ENCODE results near the gene CTNND2.
"Not testable (repeated sequence)": the region's sequence is repeated elsewhere in the genome, so short reads cannot be mapped to it uniquely, and the experiment has no call there.

Gene CTNND2

DNA sequence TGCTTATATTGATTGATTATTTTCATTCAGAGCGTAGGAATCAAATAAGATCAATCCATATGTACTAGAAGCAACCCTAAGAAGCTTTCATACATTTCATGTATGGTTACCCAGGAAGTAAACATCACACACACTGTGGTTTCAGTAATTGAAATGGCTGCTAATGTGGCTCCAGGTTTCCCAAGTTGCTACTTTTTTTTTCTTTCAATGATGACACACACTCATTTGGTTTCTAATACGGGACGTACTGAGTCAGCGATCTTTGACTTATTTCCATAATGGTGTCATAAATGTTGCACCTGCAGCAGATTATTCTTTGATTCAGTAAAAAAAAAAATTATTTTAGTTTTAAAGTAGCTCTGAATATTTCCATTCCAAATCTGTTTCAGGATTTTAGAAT is 248.6 kb downstream of the CTNND2 start:
- DNase-seq: no peak

DNA sequence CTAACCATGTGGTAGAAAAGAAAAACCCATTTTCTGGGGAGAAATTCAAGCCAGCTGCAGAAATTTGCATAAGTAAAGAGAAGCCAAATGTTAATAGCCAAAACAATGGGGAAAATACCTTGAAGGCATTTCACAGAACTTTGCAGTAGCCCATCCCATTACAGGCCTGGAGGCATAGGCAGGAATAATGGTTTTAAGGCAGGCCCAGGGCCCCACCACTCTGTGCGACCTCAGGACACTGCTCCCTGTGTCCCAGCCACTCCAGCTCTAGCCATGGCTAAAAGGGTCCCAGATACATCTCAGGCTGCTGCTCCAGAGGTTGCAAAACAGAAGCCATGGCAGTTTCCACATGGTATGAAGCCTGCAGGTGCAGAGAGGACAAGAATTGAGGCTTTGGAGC is 253.3 kb downstream of the CTNND2 start:
- DNase-seq: no peak

DNA sequence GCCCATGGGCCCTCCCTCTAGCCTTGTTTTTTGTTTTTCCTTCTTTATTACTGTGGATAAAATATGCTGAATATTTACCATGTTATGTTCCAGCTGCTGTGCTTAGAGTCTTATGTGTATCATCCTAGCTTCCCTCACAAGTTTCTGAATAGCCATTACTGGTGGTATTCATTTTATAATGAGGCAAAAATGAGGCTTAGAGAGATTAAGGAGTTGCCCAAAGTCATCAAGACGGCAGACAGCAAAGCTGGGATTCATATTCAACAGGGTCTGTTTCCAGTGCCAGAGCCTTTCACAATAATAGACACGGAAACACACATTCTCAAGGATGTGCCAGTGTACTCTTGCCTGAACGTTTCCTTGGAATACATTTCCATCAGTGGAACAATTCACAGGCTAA is 258.1 kb downstream of the CTNND2 start:
- DNase-seq: no peak

DNA sequence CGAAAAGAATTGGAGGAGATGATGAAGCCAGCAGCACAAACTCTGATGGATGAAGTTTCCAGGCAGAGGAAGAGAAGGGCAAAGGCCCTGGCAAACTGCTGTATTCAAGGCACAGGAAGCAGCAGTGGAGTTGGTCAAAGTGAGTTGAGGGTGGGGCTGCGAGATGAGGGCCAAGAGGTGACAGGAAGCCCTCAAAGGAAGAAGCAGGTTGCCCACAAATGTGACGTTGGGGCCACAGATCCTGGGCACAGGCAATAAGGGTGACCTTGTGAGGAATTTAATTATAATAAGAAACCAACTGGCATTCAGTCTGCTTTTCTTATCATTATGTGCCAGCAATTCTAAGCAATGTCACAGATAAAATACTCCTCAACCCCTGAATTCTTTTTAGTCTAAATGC is 261.8 kb downstream of the CTNND2 start:
- no peak for DNase-seq

DNA sequence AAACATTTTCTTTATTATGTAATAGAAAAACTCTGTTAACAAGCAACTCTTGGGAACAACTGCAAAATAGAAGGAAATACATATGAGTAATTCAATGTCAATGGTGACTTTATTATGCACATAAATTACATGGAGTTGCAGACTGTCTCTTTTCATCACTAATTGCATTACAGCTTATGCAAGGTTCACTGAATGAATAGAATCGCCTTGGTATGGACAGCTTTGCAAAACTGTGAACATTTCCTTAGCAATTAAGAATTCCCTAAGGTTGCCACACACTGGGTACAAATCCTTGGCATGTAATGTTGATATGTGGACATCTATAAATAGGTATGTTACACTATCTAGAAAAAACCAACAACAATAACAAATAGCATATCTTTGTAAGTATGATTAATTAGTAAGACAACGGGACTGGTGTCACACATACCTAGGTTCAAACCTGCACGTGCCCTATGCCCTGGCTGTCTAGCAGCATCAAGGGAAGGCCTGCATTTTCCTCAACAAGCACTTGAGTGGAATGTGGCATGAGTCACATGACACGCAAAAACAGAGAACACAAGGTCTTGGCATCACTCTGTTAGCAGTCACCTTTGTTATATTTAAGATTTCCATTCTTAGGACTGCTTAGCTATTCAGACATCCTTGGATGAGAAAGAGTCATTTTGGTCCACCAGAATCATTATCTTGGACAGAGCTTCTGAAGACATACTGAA is 263.9 kb downstream of the CTNND2 start:
- no peak for DNase-seq

DNA sequence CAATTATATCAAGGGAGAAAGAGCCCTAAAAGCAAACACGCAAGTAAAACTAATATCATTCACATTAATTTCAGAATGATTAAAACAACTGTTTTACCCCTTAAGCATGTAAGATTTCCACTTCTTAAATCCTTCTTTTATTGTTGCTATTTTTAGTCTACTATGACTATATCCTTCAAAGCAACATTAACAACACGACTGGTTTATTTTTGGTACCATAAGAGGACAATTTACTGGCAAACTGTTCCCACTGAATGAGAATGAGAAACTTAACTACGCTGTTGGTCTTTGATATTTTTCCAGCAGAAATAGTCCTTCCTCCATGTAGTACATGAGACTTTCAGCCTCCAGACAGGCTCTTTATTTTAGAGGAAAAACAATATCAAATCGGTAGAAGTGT is 281.5 kb downstream of the CTNND2 start:
- no peak for DNase-seq

DNA sequence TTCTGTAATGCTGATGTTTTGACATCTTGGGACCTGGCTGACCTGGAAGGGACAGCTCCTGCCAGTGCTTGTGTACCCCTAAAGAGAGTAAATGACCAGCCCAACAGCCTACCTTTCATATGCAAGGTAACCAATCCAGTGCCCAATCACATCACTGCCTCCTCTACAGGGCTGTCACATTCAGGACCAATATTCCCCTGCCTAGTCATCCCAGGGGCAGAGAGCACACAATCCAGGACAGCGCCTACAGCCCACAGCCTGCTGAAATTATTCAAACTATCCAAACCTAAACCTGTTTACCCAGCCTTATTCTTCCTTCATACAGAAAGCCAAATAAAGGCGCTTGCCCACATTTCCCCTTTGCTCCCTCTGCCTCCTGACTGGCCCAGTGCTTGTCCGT is 284.1 kb downstream of the CTNND2 start:
- no peak for DNase-seq

DNA sequence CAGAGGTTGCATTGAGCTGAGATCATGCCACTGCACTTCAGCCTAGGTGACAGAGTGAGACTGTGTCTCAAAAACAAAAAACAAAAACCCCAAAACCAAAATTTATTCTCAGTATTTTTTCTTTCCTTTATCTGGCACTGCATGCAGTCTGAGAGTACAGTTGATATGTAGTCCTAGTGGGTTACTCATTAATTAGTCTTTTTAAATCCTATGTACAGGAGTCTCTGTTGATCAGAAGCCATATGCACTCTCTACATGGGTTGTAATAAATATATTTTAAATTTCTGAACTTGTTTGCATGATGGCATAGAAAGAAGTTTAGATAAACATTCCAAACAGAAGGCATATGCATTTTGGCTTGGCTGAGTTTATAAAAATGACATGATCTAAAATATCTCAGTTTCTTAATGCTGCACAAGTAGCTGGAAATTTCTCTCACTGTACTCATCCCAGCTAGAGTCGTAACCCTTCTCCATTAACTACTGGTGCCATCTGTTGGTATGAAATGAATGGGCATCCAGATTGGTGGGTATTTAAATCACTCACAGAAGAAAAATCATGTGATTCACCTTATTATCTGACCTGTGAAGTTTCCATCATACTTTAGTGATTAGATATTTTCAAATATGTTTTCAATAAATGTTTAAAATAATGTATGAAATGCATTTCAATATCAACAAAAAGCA is 284.8 kb downstream of the CTNND2 start:
- peak; percentile 62 for DNase-seq

DNA sequence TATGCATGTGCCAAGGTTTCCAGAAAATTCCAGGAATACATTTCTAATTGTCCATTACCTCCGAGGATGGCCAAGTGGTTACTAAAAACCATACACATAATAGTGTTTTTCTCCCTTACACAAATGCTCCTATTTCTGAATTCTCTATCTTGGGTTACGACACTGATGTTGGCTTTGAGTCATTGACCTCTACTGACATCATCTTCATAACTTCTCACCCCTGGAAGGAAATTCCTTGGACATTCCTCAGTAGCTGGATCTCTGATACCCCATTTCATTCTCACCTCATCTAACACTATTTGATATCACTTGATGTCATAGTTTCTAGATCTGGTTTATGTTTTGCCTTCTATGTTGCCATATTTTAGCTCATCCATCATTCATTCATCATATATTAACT is 287.2 kb downstream of the CTNND2 start:
- no peak for DNase-seq

DNA sequence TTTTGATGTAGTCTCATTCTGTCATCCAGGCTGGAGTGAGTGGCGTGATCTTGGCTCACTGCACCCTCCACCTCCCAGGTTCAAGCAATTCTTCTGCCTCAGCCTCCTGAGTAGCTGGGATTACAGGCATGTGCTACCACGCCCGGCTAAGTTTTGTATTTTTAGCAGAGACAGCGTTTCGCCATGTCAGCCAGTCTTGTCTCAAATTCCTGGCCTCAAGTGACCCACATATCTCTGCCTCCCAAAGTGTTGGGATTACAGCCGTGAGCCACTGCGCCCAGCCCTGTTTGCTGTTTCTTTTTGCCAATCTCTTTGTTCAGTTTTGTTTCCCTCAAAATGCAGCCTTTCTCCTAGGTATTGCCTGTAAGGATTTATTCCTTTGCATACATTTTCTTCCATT is 287.6 kb downstream of the CTNND2 start:
- DNase-seq: not testable (repeated sequence)

DNA sequence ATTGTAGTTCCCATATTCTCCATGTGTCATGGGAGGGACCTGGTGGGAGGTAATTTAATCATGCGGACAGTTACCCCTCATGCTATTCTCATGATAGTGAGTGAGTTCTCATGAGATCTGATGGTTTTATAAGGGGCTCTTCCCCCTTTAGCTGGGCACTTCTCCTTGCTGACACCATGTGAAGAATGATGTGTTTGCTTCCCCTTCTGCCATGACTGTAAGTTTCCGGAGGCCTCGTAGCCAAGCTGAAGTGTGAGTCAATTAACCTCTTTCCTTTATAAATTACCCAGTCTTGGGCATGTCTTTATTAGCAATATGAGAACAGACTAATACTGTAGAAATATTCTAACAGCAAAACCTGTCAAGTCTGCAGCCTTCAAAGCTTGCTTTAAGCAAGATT is 293.2 kb downstream of the CTNND2 start:
- no peak for DNase-seq

DNA sequence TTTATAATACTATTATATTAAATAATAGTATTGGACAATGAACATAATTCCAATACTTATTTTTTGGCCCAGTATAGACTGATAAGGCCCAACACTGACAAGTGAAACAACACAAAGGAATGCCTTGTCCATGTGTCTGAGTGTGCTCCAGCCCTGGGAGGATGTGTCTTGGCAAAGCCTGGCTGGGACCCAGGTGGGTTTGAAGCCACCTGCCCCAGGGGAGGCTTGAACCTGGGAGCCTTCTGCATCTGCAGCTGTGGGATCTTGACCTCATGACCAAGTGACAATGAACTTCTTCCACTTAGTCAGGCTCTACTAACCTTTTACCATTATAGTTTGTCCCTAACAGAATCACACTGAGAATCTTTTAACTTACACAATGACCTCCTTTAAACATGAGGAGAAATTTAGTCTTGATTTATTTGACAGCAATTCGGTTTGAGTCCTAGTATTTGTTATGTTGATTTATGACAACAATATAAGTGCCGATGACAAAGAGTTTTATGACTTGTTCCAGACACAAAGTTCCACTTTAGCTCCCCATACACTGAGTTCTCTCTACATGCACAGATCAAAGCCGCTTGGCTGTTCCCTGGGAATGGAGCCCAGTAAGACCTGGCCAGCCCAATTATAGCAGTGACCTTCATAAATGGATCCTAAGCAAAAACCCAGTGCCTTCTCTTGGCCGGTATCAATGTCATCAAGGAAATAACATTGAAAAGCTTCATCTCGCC is 294.5 kb downstream of the CTNND2 start:
- DNase-seq: no peak

DNA sequence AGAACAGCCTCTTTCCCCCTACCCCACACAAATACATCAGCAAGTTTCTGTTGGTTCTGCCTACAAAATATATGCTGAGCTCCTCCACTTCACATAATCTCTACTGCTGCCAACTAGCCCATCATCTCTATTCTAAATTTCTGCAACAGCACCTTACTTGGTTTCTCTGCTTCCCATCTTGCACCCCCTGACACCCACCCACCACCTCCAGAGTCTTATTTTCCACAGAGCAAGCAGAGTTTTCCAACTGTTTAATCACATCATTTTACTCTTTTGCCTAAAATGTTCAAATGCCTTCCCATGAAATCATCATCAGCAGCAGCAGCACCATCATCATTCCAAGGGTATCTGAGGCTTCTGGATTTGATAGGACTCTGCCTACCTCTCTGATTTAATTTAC is 295.7 kb downstream of the CTNND2 start:
- DNase-seq: no peak

DNA sequence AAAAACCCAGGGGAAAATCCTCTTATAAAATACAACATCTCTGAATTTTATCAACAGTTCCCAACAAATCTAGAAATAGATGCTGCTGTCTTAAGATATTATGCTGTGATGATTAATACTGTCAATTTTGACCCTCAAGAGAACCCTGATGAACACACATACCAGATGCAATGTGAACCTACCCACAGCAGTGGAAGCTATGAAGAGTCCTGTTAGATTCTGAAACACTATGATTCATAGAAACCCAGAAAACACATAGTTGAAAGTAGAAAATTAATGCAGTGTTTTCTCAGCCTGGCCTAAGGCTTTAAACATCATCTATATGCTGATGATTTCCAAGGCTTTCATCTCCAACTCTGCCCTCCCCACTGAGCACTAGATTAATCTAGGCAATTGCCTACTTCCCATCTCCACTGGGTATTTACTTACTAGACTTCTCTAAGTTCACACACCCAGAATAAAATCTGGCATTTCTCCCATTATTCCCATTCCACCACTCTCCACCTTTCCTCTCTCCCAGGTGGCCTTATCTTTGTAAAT is 296.2 kb downstream of the CTNND2 start:
- no peak for DNase-seq

DNA sequence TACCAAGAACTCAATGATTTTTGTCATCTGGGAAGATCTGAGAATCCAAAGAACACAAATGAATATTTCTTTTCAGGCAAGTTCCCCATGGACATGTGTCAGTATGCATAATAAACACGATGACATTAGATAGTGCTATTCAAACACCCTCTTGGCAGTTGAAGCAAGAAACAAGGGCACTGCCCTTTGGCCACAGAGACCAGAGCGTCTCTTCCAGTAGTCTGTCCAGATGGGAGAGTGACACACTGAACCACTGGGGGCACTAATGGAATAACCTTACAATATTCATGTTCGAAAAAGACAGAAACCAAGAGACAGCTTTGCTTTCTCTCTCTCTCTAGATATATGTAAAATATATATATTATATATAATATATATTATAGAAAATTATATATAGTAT is 301.9 kb downstream of the CTNND2 start:
- no peak for DNase-seq

DNA sequence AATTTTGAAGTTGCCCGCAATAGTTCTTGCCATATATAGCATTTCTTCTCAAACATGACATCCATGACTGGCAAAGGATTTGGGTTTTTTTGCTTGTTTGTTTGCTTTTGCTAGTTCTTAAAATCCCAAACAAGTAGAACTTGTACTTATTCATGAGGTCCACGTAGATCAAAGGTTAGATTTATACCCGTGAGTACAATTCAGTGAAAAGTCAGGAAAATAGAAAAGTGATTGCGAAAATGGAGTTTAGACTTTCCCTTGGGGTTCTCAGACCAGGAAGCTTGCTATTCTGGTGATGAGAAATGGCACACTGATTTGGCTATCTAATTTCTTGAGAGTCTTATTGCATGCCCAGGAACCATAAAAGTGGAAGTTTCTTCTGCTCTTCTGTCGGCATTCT is 304.7 kb downstream of the CTNND2 start:
- DNase-seq: no peak

DNA sequence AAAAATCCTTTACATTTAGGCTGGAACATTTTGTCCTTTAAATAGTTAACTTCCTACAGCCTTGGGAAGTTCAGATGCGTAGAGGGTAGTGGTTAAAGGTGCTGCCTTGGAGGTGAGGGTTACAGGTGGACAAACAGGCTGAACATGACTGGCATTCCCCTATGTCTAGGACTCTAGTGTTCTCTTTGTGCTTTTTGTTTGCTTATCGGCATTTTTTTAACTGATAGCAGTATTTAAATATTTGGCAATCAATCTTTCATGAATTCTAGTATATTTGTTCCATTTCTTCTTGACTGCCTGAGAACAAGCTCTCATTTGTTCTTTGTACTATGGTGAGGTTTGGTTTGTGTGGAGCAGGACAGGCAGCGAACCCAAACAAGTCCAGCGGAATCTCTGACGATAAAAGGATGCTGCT is 307.6 kb downstream of the CTNND2 start:
- no peak for DNase-seq

DNA sequence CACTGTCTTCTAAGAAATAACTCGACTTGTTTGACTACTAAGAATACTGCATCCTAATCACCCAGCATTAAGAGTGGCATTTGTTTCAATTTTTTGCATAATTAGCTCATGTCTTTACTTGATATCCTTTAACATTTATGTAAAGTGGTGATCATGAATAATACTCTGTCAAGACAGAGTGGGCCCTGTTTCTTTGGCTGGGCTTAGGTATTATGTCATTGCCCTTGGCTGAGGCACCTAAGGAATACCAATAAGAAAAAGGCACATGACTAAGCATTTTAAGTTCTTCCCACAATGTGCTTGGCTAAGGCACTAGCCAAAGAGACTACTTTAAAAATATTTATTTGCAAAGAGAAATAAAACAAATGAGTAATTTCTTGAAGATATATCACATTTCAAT is 308.1 kb downstream of the CTNND2 start:
- no peak for DNase-seq

DNA sequence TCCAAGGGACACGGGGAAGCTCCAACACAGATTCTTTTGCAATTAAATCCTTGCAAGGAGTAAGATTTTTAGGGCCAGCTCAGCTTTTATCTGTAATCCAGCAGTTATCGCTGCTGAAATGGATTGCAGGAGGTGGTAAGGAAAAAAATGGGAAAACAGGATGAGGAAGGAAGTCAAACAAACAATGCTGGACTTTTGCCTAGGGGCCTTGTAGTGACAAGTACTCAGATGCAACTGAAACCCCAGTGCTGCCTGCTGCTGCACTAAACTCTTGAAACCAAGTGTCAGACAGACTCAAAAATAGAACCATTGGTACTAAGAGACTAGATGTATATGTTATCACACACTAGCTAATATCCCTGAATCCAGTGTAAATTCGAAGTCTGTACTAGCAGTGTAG is 309.2 kb downstream of the CTNND2 start:
- no peak for DNase-seq

DNA sequence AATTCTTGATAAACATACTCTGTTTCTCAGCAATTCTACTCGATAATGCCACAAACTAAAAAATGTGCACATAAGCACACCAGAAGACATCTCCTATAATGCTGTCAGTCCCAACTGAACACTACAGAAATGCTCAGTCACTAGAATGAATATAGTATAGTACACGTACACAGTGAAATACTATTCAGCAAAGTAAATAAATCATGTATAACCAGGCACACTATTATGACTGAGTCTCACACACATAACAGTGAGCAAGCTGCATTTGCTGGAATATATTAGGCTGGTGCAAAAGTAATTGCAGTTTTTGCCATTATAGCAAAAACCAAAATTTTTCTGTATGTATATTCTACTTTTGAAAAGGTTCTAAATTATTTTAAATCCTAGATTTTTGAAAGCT is 310.2 kb downstream of the CTNND2 start:
- DNase-seq: no peak

DNA sequence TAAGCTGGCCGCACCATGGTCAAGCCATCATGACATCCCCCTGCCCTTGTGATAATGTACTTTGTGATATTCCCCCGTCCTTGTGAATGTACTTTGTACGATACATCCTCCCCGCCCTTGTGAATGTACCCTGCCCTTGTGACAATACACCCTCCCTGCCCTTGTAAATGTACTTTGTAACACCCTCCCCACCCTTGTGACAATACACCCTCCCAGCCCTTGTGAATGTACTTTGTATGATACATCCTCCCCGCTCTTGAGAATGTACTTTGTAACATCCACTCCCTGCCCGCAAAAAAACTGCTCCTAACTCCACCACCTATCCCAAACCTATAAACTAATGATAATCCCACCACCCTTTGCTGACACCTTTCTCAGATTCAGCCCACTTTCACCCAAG is 313.8 kb downstream of the CTNND2 start:
- DNase-seq: no peak

DNA sequence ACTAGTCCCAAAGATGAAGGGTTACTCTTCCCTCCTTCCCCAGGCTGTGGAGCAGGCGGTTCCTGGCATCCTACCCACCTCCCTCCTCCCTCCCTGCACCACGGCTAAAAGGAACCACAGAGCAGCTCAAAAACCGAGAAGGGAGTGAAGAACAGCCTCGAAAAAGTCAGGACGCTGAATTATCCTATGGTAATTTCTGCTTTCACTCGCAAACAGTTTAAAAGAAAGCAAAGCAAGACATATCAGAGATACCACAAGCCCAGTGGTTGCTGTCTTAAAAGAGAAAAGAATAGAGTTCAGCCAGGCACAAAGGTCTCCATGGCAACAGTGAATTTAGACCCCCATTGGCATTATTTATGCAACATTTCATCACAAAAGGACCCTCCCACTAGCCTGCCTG is 315.4 kb downstream of the CTNND2 start:
- DNase-seq: no peak

DNA sequence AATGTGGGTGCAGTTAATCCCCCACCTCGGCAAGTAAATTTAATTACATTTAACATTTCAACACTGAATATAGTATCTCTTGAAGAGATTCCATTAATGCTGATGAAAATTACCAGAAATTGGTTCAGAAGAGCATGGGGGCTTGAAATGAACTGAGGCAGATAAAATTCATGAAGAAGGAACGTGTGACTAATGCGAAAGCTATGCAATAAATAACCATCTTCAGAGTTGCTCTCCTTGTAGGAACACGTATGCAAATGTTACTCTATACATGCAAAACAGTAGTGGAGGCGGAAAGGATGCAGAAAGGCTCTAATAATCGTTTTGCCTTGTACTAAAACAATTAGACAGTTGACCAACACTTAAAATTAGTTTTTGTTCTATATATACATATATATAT is 320.2 kb downstream of the CTNND2 start:
- no peak for DNase-seq

DNA sequence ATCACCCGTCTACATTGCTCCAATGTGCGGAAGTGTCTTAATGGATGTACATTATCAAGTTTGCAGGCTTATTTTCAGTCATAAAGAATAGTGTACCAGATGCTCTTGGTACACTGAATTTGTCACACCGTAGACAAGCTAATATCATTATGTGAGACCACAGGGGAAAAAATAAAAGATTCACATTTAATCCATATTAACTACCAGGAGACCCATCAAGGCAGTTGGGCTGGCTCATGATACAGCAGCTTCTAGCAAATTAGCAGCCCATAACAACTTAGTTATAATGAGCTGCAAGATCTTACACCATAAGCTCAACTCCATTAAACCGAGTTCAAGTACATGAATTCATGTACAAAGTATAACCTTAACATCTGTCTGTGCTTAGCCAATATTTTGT is 324.9 kb downstream of the CTNND2 start:
- no peak for DNase-seq
